ENCODE data around the gene ZW10.
"Not testable (repeated sequence)": the region's sequence is repeated elsewhere in the genome, so short reads cannot be mapped to it uniquely, and the experiment has no call there.

The ZW10 gene, protein sequence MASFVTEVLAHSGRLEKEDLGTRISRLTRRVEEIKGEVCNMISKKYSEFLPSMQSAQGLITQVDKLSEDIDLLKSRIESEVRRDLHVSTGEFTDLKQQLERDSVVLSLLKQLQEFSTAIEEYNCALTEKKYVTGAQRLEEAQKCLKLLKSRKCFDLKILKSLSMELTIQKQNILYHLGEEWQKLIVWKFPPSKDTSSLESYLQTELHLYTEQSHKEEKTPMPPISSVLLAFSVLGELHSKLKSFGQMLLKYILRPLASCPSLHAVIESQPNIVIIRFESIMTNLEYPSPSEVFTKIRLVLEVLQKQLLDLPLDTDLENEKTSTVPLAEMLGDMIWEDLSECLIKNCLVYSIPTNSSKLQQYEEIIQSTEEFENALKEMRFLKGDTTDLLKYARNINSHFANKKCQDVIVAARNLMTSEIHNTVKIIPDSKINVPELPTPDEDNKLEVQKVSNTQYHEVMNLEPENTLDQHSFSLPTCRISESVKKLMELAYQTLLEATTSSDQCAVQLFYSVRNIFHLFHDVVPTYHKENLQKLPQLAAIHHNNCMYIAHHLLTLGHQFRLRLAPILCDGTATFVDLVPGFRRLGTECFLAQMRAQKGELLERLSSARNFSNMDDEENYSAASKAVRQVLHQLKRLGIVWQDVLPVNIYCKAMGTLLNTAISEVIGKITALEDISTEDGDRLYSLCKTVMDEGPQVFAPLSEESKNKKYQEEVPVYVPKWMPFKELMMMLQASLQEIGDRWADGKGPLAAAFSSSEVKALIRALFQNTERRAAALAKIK

DNA sequence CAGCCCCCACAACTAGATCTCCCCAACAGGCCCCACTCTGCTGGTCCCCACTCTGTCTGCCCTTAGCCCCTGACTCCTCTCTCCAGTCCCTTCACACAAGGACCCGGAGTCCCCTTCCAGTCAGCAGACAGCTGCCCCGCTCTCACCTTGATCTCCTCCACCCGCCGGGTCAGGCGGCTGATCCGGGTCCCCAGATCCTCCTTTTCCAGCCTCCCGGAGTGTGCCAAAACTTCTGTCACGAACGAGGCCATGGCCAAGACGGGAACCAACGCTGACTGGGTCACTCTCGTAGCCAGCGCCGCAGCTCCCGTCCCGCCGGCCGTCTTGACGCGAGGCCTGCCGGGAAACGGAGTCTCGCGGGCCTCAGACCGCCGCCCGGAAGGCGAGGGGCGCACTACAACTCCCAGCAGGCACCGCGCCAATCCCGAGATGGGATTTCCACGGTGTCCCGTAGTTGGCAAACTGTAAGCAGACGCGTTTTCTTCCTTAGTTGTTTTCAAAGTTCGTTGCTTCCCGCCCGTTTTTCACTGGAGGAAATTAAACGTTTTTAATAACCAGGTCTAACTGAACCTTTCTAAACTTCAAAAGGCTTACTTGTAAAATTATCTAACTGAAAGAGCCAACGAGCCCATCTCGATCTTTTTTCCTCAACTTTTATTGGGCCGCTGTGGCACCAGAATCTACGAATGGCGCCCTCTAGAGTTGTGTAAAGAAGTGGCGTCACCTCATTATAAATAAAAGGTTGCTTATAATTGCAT lies at the start of gene ZW10:
TSS of gene ZW10 (minus strand) at position 277 of the 758 bp plus-strand sequence. CDS start at position 251, 26 bp downstream.
- DNase-seq, result peak; percentile 86

DNA sequence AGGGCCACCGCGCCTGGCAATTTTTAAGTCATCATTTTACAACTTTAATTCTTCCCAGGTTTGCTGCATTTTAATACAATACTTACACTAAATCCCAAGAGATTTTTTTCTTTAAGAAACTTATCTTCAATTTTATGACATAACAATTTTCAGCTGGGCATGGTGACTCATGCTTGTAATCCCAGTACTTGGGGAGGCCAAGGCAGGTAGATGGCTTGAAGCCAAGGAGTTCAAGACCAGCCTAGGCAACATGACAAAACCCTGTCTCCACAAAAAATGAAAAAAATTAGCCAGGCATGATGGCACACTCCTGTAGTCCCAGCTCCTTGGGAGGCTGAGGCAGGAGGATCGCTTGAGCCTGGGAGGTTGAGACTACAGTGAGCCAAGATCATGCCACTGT lies 44.9 kb upstream of the ZW10 start:
- DNase-seq, result no peak

- no peak for DNase-seq
These were observed 44.1 kb upstream of the ZW10 start for GRCh38 chr11:113817626-113818025.

GRCh38 chr11:113817162-113817561 lies 43.7 kb upstream of the ZW10 start:
- no peak for DNase-seq

GRCh38 chr11:113814181-113814580 lies 40.7 kb upstream of the ZW10 start:
- no peak for DNase-seq

GRCh38 chr11:113808931-113809330 lies 35.4 kb upstream of the ZW10 start:
- no peak for DNase-seq

GRCh38 chr11:113806406-113806805 lies 32.9 kb upstream of the ZW10 start:
- DNase-seq, result peak; percentile 6

DNA sequence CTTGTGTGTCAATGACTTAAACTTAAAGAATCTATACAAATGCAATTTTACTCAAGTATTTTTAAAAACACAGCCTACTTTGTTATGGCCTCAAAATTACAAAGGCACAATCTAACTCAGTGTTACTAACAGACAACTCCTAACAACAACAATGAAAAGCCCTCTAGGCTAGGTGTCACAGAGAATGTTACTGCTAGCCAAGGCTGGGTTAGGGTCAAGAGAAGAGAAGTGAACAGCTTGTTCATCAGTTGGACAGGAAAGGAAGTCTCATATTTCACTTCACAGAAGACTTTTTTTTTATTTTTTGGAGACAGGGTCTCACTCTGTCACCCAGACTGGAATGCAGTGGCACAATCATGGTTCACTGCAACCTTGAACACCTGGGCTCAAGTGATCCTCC lies 32.1 kb upstream of the ZW10 start:
- no peak for DNase-seq

DNA sequence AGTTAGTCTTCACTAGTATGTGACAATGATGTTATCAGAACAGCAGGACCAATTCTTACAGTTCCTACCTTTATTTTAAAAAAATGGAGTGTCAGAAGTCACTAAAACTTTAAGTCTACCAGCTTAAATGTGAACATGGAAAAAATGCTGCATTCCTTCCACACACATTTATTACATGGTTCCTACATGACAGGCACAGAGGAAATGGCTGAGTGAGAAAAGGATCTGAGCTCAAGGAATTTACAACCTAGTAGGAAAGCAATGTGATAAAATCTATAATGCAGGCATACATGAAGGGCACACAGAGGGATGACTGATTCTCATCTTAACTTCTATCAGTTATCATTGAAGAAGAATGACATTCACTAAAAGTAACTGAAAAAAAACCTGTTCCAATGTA lies 29.1 kb upstream of the ZW10 start:
- DNase-seq, result no peak

- DNase-seq, result no peak
These were observed 23.3 kb upstream of the ZW10 start for GRCh38 chr11:113796663-113797259.

GRCh38 chr11:113789675-113790320 lies 16.3 kb upstream of the ZW10 start:
- no peak for DNase-seq

DNA sequence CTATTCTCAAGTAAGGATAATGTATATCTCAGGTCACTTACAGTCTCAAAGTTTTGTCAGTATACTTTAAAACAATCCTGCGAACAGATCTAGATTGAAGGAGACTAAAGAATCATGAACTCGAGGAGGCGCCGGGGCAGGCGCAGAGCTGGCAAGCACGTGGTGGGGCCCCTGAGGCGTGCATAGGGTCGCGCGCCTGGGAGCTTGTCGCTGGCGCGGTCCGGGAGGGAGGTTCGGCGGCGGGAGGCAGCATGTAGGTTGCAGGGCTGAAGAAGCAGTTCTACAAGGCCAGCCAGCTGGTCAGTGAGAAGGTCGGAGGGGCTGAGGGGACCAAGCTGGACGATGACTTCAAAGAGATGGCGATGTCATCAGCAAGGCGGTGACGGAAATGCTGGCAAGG lies 15.5 kb upstream of the ZW10 start:
- DNase-seq, result not testable (repeated sequence)

DNA sequence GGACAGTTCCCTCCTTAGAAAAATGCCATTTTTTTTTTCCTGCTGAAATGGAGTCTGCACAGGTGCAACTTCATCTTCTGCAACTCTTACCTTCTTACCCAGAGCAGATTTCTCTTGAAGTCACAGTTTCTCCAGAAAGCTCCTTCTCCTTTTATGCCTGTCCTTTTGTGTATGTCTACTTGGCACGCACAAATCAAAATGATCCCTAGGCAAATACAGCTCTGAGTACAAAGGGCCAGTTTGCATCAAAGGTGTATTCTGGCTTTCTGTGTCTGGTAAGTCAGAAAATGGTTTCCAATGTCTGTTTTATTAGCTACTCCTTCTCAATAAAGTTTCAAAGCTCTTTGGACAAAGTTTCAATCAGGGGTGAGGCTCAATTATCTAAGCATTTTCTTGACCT lies 8.6 kb upstream of the ZW10 start:
- no peak for DNase-seq

GRCh38 chr11:113781682-113782081 lies 8.2 kb upstream of the ZW10 start:
- DNase-seq, result no peak

DNA sequence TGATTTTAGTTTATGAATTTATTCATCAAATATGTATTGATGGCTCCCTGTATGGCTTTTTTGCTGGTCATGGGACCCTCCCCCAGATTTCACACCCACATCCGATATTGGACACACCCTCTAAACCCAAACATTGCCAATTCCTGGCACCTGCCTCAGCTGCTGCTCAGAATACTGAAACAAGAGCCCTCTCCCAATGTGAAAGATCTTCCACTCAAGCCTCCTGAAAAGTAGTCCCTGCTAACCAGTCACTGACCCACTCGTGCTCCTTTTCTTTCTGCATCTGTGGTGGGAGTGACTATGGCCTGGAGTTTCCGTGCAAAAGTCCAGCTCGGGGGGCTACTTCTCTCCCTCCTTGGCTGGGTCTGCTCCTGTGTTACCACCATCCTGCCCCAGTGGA lies 6.0 kb upstream of the ZW10 start, which contains the start of gene CLDN25:
TSS of gene CLDN25 (plus strand) at position 301 of the 400 bp plus-strand sequence. CDS start at position 301, 0 bp downstream.
- no peak for DNase-seq

DNA sequence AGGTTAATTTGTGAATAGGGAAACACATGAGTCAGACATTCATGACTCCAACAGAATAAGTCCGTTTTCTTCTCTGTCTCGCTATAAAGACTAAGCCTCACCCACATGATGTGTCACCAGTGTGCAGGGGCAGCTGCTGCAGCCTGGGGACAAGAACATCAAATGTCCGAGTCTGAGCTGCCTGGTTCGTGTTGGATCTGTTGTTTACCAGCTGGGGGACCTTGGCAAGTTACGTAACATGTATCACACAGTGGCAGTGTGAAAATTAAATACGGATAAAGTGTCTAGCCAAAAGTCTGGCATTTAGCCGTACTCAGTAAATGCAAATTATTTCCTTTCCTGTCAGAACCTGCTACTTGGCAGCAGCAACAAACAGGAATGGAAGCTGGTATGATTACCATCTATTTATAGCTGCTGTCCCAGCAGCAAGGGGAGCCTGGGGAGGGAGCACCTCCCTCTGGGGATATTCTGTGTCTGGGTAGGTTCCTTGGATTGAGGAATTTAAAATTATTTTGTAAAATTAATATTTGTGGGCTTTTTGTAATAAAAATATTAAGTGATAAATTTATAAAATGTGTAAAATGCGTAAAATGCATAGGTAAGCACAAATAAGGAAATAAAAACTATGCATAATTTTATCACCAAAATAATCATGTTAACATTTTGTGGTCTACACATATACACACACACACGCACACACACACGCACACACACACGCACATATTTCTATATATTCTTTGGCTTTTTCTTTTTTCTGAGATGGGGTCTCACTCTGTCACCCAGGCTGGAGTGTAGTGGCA lies 4.8 kb upstream of the ZW10 start:
- DNase-seq, result no peak

DNA sequence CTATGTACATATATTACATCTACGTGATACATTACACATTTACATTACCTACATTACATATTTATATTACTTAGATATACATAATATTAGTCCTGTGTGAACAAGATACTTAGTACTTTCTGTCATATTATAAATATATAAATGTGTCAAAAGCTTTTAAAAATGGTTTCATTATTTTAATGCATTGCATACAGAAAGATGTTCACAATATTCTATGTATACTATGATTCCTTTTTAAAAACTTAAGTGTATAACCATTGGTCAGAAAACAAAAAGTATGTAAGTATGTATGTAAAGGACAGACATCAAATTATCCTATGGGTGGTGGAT lies 647 bp upstream of the ZW10 start:
- no peak for DNase-seq

DNA sequence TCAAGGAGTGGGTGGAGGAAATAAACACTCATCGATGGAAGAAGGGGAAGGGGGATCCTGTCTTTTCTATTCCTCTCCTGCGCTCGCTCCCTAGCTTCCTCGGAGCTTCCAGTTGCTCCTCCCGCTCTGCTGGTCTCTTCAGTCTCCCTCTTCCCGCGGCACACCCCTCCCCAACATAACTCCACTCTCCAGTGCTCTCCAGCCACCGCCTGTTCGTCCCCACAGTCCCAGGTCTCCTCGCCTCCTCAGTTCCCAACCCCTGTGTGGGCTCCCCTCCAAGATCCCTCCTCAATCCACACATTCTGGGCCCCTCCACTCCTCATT lies 438 bp downstream of the ZW10 start:
- DNase-seq, result no peak

GRCh38 chr11:113771964-113772363 lies 1.5 kb downstream of the ZW10 start:
- DNase-seq, result no peak

- DNase-seq, result no peak
These were observed 8.8 kb downstream of the ZW10 start for GRCh38 chr11:113764527-113765219.

DNA sequence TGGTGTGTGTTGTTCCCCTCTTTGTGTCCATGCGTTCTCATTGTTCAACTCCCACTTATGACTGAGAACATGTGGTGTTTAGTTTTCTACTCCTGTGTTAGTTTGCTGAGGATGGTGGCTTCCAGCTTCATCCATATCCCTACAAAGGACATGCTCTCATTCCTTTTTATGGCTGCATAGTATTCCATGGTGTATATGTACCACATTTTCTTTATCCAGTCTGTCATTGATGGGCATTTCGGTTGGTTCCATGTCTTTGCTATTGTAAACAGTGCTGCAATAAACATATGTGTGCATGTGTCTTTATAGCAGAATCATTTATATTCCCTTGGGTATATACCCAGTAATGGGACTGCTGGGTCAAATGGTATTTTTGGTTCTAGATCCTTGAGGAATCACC lies 10.5 kb downstream of the ZW10 start:
- DNase-seq, result not testable (repeated sequence)
